HG02885 (cell line): ENCODE data around the gene EXOC7.
"Not testable (repeated sequence)": the region's sequence is repeated elsewhere in the genome, so short reads cannot be mapped to it uniquely, and the experiment has no call there.

Experiments
- ATAC-seq: cut with Tn5 transposase; IDR thresholded peaks from one replicate; pipeline ENCODE4 v1.9.1; 2021; ENCODE audit warnings: mild to moderate bottlenecking; ENCODE audit not compliant: unreplicated experiment, poor library complexity

Gene EXOC7

GRCh38 chr17:76077584-76078110, 25.9 kb downstream of the EXOC7 start:
- no peak for ATAC-seq

GRCh38 chr17:76076765-76077583, 26.6 kb downstream of the EXOC7 start:
- ATAC-seq = no peak

- no peak for ATAC-seq
These were observed 27.3 kb downstream of the EXOC7 start for GRCh38 chr17:76076146-76076764.

DNA sequence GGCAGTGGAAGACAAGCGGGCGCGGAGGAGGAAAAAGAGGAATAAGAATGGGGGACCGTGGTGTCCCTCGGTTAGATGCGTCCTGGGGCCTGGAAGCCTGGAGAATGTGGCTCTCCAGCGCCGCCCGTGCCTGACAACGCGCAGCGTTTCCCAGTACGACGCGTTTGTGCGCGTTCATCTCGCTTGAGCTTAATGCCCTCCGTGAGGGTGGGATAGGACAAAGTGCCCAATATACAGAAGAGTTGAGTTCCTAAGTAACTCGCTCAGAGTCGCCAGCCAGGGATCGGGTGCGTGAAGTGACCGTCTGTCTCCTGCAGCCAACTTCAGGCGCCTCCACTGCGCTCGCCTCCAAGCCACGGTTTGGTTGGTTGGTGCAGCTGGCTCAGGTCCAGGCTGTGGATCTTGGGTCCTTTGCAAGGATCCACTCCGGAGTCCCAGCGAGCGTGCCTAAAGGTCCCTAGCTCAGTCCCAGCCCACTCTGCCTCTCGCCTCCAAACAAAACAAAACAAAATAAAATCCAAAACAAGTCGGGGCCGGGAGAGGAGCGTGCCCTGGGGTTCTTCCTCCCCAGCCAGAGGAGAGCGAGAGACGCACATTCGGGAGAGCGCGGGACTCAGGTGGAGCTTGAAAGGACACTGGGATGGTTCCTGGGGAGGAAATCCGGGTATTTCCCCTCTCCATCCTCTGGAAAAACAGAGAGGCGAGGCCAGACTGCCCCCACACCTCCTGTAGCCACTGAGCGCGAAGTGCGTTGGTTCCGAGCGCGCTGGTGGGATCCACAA, 28.0 kb downstream of the EXOC7 start:
- ATAC-seq = no peak

DNA sequence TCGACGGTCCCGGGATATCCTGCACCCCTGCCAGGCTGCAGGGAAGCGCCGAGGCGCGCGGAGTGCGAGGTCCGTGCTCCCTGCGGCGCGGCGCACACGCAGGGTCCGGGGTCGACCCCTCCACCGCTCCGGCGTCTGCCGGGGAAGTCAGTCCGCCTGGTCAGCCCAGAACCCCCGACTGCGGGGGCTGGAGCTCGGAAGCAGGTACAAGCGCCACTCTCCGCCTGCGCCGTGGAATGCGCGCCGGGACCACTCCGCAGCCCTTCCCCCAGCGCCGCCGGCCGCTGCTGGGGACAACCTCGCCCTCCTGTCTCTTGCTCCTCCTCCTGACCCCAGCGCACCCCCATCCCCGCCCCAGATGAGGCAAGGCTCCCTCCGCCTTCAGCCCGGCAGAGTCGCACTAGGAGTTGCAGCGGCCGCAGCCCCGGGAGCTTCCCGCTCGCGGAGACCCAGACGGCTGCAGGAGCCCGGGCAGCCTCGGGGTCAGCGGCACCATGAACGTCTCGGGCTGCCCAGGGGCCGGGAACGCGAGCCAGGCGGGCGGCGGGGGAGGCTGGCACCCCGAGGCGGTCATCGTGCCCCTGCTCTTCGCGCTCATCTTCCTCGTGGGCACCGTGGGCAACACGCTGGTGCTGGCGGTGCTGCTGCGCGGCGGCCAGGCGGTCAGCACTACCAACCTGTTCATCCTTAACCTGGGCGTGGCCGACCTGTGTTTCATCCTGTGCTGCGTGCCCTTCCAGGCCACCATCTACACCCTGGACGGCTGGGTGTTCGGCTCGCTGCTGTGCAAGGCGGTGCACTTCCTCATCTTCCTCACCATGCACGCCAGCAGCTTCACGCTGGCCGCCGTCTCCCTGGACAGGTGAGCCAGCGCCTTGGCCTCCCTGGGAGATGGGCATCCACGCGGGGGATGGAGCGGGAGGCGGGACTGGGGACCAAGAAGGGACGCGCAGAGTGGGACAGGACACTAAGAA, 28.9 kb downstream of the EXOC7 start, which contains the start of gene GALR2:
Gene GALR2, plus strand, starts transcription at position 392 of the 974 bp plus-strand sequence. Its CDS starts 103 bp downstream, at position 495.
- ATAC-seq = no peak

DNA sequence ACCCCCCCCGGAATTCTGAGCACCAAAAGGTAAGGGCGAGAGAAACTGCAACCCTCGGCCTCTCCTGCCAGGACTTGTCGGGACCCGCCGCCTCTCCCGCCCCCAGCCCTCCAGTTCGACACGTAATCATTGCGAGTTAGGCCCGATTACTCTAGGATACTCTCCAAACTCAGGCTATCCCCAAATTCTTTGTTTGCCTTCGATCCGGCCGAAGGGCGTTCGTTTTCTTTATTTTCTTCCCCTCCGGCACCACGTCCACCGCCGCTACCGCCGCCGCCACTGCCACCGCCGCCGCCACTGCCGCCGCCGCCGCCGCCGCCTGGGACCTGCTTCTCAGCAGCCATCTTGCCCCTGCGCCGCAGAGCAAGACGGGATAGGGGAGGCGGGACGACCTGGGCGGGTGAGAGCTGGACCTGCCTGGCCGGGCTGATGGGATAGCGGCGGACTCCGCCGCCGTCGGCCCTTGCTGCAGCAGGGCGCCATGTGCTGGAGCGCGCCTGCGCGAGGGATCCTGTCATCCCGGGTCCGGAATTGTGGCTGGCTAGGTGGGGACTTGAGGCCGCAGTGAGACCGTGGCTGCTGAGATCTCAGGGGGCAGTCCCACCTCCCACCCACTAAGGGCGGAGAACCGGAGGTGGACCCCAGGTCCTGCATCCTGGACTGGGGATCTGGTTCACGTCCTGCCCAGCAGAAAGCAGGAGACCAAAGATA, 31.3 kb downstream of the EXOC7 start, which contains the start of gene SRP68:
Gene SRP68, minus strand, starts transcription at position 370 of the 711 bp plus-strand sequence. Its CDS starts 26 bp downstream, at position 344.
- ATAC-seq = peak; percentile 96

GRCh38 chr17:76071531-76072147, 31.9 kb downstream of the EXOC7 start:
- no peak for ATAC-seq

GRCh38 chr17:76065775-76066174, 37.8 kb downstream of the EXOC7 start:
- no peak for ATAC-seq

- ATAC-seq = peak; percentile 56
These were observed 39.6 kb downstream of the EXOC7 start for GRCh38 chr17:76063875-76064546.

- not testable (repeated sequence) for ATAC-seq
These were observed 45.3 kb downstream of the EXOC7 start for GRCh38 chr17:76058264-76058663.

GRCh38 chr17:76056882-76057281, 46.7 kb downstream of the EXOC7 start:
- ATAC-seq = no peak

DNA sequence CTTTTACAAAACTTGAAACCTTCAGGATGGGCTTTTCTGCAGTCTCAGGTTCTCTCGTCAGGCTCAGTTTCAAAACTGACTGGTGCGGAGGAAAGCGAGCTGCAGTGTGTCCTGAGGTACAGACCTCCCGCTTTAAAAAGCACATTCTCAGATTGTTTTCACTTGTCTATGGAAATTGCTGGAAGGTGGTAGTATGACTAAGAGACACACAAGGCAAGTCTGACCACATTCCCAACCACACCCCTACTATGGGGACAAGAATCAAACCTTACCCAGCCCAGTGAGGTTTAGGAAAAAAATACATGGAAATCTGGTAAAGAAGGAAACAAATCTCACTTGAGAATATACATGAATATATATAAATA, 49.5 kb downstream of the EXOC7 start:
- no peak for ATAC-seq

DNA sequence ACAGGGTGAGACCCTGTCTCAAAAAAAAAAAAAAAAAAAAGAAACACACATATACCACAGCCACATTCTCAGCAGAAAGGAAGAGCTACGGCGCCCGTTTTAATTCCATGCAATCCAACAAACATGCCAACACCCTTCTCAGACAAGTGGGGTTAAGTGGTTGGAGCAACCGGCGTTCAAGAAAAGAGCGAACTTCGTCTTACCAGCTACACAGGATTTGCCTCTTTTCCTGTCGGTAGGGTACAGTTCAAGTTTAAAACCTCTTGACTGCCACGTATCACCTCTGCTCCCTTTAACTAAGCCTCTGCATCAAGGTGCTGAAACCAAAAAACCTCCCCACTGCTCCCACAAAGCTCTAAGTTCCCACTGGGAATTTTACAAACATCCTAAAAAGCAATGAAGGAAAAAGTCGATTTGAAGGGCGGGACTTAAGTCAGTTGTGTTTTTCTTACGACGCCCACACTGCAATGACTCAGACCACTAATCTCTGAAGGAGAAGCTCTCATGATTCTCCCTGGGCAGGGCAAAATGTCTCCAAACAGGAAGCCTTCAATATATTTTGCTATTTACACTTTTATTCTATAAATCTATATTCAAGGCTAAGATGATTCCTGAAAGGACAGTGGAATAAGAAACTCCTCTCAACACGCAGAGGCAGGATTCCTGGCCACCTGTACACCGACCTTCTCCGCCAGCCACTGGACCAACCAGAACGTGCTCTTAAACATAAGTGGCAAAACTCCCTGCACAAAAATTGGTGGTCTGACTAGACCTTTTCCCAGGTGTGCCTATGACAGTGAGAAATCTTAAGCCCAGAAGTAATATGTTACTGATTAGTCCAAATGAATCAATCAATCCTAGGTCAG, 50.1 kb downstream of the EXOC7 start:
- ATAC-seq = no peak

DNA sequence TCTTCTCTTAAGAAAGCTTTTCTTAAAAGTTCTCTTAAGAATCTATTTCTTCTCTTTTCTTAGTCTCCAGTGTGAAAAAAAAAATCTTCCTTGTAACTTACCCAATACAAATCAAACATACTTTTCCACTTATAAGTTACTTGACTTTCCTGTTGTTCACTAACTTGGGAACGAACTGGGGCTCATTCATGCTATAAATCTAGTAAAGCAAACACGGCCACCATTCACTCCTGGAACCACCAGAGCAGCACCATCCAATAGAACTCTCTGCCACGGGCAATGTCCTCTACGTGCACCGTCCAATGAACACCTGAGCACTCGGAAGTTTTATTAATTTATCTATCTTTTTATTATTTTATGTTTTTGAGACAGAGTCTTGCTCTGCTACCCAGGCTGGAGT, 52.0 kb downstream of the EXOC7 start:
- no peak for ATAC-seq

GRCh38 chr17:76050538-76051467, 52.8 kb downstream of the EXOC7 start:
- no peak for ATAC-seq
